BE2C (cell line): ENCODE results near the gene SLBP.

Experiments
- DNase-seq: peaks from one replicate; pipeline ENCODE4 v3.0.0-alpha.2; 2020
- H3K27me3 ChIP-seq: fragments of 250-450 bp; sonication (Bioruptor Pico); 2 replicates; pipeline ENCODE4 v1.5.1; 2020; ENCODE audit warnings: mild to moderate bottlenecking
- H3K36me3 ChIP-seq: fragments of 250-450 bp; sonication (Bioruptor Pico); 2 replicates; pipeline ENCODE4 v1.5.1; 2020; ENCODE audit warnings: mild to moderate bottlenecking
- H3K4me1 ChIP-seq: fragments of 250-450 bp; sonication (Bioruptor Pico); 2 replicates; pipeline ENCODE4 v1.5.1; 2020
- H3K4me3 ChIP-seq: 2 replicates; pipeline ENCODE4 v1.5.1; 2011; ENCODE audit warnings: low read depth, low read length
- H3K9me3 ChIP-seq: fragments of 250-450 bp; sonication (Bioruptor Pico); 2 replicates; pipeline ENCODE4 v1.5.1; 2020
- TF ChIP-seq, protein P1 (sequence below): IDR thresholded peaks from 2 replicates; pipeline ENCODE4 v1.5.1; 2012; ENCODE audit warnings: mild to moderate bottlenecking, low read depth, low read length

The SLBP gene

DNA sequence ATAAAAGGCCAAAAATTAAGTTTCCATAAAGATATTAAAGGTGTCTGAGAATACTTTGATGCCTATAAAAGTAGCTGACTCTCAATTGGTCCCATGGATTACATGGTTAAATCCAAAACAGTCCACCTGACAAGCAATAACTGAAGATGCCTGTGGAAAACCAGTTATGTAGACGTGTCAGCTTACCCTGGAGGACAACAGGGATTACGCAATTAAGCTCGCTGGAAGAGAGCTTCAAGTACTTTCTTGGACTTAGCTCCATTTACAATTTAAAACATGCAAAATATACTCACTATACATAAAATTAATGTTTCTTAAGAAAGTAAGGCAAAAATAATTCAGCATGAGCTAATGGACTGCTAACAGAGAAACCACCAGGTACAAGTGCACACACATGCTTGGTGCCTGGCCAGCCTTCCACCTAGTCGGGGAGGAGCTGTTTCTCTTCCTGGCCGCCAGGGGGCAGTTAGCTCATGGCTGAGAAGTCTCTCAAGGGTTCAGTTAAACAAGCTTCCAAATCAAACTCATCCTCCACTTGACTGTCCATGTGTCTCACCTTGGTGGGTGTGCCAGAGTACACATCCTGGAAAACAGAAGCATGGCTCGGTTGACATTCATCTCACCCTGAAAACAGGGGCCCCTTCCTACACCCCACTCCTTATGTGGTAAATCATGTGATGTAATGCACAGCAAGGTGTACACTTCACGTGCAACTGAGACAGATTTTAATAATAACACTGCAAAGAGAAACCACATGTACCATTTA lies 18.8 kb downstream of the SLBP start:
- peak; percentile 67 for DNase-seq

DNA sequence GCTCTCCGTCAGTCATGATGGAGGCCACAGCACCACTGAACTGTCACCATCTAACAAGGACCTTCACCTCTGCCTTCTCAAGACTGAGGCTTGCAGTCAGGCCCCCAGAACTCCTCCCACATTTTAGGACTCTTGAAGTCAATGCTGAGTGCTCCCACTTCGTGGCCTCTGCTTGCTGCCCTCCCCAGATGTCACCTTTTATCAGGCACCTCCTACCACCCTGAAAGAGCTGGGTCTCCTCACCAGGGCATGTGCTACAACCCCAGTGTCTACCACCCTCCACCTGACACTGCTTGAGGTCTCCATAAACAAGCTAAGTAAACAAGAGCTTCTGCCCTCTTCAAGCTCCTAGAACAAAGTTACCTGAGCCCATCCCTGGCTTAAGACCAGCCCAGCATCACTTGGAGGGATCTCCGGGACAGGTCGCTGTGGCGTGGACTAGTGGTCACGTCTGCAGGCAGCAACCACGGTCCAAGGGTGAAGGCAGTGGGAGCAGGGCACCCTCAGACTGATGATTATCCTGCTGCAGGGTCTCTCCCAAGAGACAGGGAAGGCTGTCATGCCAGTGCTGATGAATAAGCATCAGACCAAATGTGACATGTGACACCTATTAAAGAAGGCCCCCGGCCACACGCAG lies 20.3 kb downstream of the SLBP start:
- no peak for DNase-seq
- Histone ChIP-seq H3K4me3 (no peak overlapping the region), H3K4me1 (no peaks in the 10 kb centered on the region), H3K27me3 (no peaks in the 10 kb centered on the region), H3K36me3 (peaks cover 58% of the 10 kb centered on the region), H3K9me3 (no peaks in the 10 kb centered on the region)
- TF ChIP-seq, protein P1, sequence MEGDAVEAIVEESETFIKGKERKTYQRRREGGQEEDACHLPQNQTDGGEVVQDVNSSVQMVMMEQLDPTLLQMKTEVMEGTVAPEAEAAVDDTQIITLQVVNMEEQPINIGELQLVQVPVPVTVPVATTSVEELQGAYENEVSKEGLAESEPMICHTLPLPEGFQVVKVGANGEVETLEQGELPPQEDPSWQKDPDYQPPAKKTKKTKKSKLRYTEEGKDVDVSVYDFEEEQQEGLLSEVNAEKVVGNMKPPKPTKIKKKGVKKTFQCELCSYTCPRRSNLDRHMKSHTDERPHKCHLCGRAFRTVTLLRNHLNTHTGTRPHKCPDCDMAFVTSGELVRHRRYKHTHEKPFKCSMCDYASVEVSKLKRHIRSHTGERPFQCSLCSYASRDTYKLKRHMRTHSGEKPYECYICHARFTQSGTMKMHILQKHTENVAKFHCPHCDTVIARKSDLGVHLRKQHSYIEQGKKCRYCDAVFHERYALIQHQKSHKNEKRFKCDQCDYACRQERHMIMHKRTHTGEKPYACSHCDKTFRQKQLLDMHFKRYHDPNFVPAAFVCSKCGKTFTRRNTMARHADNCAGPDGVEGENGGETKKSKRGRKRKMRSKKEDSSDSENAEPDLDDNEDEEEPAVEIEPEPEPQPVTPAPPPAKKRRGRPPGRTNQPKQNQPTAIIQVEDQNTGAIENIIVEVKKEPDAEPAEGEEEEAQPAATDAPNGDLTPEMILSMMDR: no peak

More for the DNA sequence above, 18.8 kb downstream of the SLBP start:
- TF ChIP-seq, protein P1: peak; percentile 98
- peaks cover 69% of the 10 kb centered on the region for H3K36me3 ChIP-seq
- no peaks in the 10 kb centered on the region for H3K9me3 ChIP-seq
- no peaks in the 10 kb centered on the region for H3K27me3 ChIP-seq
- no peaks in the 10 kb centered on the region for H3K4me1 ChIP-seq
- no peak overlapping the region for H3K4me3 ChIP-seq

- no peaks in the 10 kb centered on the region for H3K27me3 ChIP-seq
- H3K36me3 ChIP-seq: peaks cover 49% of the 10 kb centered on the region
- DNase-seq: no peak
Observed at GRCh38 chr4:1690698-1691097, 21.4 kb downstream of the SLBP start.

DNA sequence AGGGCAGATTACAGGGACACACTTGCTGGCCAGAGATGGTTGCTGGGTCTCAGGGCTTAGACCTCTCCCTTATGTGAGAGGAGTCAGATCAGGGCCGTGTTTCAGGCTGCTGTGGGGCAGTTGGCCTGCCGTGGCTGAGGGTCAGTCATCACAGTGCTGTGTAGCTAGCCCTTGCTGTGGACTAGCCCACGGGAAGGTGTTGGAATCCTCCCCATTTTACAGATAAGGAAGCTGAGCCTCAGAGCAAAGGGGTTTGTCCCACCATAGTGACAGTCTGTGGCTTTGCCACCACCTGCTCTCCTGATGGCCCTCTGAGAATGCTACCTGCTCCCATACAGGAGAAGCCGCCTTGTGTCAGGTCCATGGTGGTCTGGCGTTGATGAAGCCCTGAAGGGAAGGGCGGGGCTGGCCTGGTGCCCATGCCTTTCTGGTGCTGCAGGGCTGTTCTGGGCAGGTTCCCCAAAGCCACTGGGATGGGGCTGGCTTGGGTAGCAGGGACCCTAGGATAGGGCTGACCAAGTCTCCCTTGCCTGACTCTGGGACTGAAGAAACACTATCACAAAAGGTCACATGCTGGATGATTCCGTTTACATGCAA lies 25.6 kb downstream of the SLBP start:
- no peaks in the 10 kb centered on the region for H3K4me1 ChIP-seq
- TF ChIP-seq, protein P1: no peak
- DNase-seq: peak; percentile 24
- H3K4me3 ChIP-seq: no peak overlapping the region
- no peaks in the 10 kb centered on the region for H3K9me3 ChIP-seq
- H3K36me3 ChIP-seq: peaks cover 13% of the 10 kb centered on the region
- H3K27me3 ChIP-seq: no peaks in the 10 kb centered on the region

More at GRCh38 chr4:1690698-1691097, 21.4 kb downstream of the SLBP start:
- TF ChIP-seq, protein P1: no peak
- no peak overlapping the region for H3K4me3 ChIP-seq
- H3K4me1 ChIP-seq: no peaks in the 10 kb centered on the region
- no peaks in the 10 kb centered on the region for H3K9me3 ChIP-seq

- TF ChIP-seq, protein P1: no peak
- H3K36me3 ChIP-seq: peaks cover 3% of the 10 kb centered on the region
- no peak for DNase-seq
- no peaks in the 10 kb centered on the region for H3K9me3 ChIP-seq
- H3K27me3 ChIP-seq: no peaks in the 10 kb centered on the region
- H3K4me3 ChIP-seq: no peak overlapping the region
- H3K4me1 ChIP-seq: no peaks in the 10 kb centered on the region
Observed at GRCh38 chr4:1685235-1686150, 26.6 kb downstream of the SLBP start.
